ENCODE data around the gene ADCY10.

GRCh38 chr1:167763525-167764220, 150.3 kb downstream of the ADCY10 start:
- TF ChIP-seq EZH2phosphoT487 (IDR thresholded peaks at IDR 0.05; ENCODE audit: low read depth) (no peak), CTCF (IDR thresholded peaks at IDR 0.05; ENCODE audit: low read depth, low read length) (no peak)

Data from OCI-LY3 (cell line).